Activated CD4-positive, alpha-beta T cell treated with anti-CD3 and anti-CD28 coated beads for 24 hours (primary cell): ENCODE results near the gene SLC2A6.

Experiments used
- DNase-seq, 2 donors: peaks; one replicate each; pipeline ENCODE4 v3.0.0-alpha.2; 2020; ENCODE audit warnings: low read depth in 2 of 2

SLC2A6 gene, protein sequence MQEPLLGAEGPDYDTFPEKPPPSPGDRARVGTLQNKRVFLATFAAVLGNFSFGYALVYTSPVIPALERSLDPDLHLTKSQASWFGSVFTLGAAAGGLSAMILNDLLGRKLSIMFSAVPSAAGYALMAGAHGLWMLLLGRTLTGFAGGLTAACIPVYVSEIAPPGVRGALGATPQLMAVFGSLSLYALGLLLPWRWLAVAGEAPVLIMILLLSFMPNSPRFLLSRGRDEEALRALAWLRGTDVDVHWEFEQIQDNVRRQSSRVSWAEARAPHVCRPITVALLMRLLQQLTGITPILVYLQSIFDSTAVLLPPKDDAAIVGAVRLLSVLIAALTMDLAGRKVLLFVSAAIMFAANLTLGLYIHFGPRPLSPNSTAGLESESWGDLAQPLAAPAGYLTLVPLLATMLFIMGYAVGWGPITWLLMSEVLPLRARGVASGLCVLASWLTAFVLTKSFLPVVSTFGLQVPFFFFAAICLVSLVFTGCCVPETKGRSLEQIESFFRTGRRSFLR

DNA sequence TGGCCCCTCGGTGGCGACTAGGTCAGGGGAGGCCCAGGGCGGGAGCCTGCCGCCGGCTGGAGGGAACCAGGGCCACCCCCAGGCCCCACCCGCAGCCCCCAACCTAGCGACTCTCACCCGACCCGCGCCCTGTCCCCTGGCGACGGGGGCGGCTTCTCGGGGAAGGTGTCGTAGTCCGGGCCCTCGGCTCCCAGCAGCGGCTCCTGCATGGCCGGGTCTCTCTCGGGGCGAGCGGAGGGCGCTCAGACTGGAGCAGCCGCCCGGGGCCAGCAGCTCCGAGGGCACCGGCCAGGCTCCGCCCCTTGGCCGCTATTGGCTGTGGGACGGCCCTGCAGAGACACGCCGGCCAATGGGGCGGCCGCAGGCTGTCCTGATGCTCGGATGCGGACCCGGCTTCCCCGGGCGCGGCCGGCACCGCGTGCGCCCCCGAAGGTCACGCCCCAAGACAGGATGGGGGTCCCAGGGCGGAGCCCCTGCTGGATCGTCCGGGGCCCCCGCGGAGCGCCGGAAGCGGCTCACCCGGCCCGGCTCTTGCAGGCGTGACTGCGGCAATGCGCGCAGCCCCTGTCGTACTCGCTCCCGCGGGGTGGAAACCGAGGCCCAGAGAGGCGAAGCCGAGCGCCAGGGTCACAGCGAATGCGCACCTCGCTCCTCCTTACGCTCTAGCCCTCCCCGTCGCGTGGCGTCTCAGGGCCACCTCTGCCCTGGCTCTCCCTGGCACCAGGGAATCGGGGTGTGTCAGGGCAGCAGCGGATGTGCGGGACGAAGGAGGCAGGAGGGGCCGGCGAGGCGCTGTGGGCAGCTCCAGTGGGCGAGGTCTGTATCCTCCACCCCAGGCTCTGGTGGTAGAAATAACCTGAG is at the start of gene SLC2A6:
SLC2A6 (minus strand) TSS at position 249 of the 861 bp plus-strand sequence; CDS start at position 209, 40 bp downstream.
- peak; percentile 60 to 71 for DNase-seq

DNA sequence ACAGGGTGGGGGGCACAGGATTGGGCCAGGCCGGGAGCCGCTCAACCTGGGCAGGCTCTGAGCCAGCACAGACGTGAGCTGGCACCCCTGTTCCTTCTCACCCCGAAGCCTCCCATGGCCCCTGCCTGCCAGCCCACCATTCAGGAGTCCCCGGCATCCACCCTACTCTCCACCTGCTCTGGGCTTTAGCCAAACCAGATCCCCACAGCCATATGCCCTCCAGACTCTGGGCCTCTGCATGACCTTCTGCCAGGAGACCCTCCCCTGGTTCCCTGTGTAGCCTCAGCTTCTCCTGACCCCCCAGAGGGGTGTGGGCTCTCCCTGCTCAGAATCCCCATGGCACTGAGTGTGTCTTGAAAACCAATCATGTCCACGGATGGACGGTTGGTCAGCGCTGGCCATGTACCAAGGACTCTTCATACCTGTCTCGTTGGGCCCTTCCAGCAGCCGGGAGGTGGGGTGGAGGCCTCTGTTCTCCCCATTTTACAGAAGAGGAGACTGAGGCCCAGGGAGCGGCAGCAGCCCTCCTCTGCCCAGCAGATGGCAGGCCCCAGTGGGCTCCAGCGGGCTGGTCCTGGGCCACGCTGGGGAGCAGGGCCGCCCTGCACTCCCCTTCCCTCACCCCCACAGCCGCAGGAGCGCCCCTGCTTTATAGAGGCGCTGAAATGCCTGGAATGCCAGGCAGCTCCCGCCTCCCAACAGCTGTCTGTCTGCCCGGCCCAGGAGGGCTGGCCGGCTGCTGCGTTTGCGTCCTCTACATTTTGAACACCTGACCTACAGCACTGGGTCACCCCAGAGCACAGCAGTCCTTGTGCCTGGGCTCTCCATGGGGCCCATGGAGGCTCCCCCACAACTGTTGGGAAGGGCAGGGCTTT is 49.3 kb upstream of the SLC2A6 start:
- DNase-seq, result no peak

DNA sequence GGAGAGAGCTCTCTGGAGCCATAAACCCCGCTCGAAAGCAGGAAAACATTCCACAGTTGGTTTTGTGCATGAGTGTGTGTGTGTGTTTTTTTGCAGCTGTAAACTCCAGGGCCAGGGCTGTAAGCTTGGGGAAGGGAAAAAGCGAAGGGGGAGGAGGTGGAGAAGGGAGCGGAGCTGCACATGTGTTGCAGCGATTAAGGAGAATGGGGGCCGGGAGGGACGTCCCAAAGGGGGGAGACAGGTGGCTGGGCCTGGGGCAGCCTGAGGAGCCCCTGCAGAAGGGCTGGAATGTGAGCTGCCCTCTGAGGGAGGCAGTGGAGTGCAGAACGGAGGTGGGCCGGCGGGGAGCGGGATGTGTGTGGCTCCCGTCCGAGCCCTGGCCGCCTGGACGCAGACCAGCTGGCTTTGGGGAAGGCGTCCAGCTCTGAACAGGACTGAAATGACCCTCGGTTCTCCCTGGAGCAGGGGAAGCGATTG is 48.6 kb upstream of the SLC2A6 start:
- DNase-seq, result no peak

DNA sequence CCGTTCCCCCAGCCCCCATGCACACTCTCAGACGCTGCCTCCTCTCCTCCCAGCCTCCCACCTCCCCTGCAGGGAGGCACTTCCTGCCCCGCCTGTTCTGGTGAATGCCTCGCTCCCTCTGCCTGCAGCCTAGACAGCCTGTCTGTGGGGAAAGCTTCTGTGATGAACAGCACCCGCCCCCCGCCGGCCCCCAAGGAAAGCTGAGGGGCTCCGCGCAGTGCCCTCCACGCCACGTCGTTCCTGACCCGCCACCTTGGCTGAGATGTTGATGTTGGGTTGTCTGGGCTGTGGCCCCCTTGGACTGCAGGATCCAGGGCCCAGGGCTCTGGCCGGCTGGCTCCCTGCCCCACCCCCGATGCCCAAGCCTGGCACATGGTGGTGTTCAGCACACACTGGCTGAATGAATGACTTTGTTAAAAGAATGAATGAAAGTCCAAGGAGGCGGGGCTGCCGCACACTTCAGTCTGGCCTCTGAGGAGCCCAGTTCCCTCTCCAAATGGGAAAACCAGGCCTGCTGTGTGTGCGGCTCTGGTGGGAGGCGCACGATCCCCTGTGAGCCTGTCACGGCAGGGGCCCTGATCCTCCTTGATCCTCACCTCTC is 47.9 kb upstream of the SLC2A6 start:
- DNase-seq, result no peak

DNA sequence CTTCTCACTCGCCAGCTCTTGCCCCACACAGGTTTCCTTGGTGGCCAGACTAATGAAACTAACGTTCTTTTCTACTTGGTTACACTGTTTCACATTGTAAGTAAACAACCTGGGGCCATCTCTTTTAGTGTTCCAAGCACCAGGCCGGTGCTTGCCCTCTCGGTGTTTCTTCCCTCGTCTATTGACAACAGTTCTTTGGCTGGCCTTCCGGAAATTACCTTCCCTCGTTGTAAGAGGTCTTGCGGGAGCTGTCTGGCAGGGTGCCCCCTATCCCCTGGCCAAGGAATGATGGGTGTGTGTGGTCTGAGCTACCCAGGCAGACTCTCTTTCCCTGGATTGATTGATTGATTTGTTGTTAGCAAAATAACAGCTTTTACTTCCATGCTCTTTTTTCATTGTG is 46.8 kb upstream of the SLC2A6 start:
- no peak for DNase-seq

DNA sequence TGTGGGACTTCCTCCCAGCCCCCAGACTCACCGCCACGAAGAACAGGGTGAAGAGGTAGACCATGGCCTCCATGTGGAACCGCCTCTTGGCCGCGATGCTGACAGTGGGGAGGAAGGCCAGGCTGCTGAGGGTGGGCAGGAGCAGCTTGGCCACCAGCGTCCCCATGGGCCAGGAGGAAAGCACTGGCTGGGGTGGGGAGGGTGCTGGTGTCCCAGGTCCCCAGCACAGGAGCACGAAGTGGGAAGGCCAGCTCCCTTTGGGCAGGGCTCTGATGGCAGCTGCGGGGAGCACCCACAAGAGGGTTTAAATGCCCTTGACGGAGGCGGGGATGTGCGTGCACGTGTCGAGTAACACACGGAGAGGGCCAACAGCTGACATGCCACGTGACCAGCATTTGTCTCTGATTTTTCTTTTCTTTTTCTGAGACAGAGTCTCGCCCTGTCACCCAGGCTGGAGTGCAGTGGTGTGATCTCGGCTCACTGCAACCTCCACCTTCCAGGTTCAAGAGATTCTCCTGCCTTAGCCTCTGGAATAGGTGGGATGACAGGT is 45.9 kb upstream of the SLC2A6 start, which contains the start of gene MYMK:
MYMK (minus strand) TSS at position 281 of the 550 bp plus-strand sequence; CDS start at position 166, 115 bp downstream.
- no peak for DNase-seq

DNA sequence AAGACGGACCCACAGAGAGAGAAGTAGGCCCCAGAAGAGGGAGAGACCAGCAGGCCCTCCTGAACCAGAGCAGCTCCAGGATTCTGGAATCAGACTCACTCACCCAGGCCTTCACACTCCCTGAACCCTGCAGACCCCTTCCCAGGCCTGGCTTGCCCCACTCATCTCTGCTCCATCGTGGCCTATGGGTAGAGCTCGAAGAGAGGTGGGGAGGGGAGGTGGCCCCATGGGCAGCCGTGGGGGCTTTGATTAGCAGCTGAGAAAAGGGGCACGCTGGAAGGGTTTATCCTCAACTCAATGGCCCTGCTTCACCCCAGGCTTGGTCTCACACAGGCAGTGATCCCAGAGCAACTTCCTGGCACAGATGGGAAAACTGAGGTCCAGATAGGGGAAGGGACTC is 45.2 kb upstream of the SLC2A6 start:
- no peak for DNase-seq

DNA sequence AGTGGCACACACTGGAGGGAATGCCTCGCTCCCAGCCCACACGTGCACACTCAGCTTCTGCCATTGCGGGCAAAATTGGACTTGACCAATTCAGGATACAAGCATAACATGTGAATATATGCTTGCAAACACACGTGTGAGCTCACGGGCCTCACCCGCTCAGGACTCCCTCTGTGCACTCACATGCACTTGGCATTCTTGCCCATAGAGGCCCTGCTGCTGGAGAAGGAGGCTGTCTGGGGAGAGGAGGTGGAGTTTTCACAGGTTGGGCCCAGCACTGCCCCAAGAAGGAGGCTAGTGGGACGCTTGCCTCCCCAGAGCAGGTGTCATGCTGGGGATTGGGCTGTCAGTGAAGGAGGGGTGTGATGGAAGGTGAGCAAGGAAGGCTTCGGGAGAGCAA is 44.2 kb upstream of the SLC2A6 start:
- DNase-seq, result no peak

DNA sequence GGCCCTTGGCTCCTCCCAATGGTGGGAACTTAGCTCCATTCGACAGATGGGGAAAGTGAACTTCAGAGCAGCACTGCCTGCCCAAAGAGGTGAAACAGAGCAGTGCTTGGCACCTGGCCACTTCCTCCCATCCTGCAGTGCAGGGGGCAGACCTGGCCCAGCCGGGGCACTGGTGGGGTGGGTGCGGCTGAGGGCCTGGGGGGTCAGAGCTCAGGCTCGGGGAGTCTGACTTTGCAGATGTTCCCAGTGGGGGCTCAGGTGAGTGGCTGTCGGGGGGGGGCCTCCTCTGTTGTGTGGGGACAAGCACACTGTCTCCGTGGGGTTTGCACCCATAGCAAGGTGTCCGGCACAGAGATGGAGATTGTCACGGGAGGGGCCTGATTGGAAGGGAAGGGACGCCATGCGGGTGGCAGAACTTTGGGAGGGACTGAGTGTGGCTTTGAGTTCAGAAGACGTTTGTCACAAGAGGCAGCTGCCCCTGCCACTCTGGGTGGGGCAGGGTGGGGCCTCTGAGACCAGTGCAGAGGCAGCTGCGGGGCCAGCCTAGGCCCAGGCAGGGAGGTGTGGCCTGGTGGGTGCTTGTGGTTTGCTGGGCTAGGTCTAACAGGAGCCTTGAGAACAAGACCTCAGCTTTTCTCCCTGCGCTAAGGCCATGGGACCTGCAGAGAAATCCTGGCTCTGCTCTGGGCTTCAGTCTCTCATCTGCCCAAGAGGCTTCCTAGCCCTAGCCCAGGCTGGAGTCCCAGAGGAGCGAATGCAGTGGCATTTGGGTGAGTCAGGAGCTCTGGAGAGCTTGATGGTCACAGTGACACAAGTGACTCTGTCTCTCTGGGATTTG is 43.4 kb upstream of the SLC2A6 start:
- no peak for DNase-seq

DNA sequence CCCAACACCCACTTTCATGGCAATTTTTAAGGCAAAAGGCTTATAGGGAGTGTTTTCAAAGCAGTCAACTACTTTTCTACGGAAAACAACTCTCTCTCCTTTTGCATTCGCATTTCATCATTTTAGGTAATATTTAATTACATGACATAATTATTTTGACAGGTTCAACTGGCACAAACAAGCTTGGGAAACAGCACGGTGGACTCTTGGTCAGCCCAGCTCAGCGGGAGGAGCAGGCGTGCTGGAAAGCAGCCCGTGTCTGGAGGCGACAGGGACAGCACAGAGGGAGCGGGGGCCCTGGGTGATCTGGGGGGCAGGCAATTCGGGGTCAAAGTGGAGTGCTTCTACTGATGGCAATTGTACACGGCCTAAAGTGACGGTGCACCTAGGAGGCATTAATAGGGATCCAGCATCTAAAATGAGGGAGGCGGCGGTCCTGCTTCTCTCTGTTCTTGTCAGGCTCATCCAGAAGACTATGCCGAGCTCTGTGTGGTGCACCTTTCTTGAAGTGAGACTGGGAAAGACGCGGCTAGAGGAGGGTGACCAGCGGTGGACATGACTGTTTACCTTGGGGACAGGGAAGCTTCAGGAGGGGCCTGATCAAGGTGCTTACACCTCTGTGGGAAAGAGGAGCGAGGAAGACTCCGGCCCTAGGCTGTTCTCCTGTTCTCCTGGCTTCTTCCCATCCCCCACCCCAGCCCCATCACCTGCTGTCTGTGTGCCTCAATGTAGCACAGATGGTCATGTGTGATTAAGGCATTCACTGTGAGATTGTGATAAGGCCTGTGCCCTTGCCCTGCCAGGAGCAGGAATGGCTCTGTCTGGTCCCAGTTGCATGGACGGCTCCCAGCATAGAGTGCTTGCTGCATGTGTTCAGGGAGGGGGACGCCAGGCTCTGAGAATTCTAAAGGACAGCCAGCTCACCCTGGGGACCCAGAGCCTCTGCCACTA is 42.5 kb upstream of the SLC2A6 start:
- DNase-seq, result no peak

DNA sequence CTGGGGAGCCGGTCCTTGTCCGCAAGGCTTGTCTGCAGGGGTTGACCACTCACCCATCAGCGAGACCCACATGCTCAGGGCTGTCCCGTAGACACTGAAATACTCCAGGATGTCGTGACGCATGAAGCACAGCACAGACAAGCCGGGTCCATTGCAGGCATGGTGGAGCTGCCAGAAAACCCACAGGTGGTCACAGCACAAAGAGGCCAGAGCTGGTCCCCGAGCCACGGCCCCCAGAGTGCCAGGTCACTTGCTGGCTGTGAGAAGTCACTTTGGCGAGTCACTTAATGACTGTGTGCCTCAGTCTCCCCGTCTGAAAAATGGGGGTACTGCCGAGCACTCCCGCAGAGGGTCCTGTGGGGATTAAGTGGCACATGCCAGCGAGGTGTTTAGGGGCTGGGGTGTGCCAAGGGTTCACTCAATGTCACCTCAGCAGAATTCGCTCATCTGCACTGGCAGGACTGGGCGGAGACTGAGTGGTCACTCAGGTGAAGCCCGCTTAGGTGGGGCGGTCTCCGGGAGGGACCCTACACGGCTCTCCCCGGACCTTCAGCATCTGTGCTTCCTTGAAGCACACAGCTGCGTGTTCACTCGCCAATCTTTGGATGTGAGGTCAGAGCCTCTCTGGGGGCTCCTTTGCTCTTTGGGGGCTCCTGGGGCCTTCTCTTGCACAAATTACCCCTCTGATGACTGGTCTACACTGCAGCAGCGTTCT is 41.4 kb upstream of the SLC2A6 start:
- DNase-seq, result no peak

DNA sequence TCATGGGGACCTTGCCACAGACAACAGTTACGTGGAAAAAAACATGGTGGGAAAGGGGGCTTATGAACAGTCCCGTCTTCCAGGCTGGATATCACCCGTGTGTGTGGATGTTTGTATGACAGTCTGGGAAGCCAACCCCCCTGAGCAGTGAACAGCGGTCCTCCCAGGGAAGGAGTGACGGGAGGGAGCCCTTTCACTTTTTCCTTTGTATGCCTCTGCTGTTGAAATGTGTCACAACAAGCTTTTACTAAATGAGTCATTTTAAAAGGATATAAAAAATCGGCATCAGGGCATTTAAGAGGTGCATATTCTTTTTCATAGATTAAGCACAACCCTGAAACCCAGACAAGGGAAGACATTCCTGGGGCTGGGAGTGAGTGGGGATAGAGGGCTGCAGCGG is 40.8 kb upstream of the SLC2A6 start:
- DNase-seq, result no peak

DNA sequence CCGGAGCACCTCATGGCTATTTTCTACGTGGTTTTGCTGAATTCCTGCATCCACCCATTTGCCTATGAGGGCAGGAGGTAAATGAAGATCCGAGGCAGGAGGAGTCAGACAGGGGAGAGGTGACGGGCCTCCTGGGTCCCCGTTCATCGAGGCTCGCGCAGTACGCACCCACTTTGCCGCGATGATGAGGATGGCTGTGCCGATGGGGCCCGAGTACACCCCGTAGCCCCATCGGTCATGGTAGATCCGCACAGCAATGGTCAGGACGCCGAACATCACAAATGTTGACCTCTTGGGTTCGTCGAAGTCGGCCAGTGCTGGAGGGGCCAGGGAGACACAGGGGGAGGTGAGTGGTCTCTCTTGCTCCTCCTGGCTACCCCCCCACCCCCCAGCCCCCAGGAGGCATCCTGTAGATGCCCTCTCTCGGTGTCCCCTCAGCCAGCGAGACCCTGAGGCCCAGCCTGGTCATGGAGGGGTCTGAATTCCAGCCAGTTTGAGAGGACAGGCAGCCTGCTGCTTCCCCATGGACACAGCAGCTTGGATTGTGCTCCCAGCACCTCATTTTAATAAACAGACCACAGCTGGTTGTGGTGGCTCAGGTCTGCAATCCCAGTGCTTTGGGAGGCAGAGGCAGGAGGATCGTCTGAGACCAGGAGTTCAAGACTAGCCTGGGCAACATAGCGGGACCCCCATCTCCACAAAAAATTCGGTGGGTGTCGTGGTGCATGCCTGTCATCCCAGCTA is 40.0 kb upstream of the SLC2A6 start:
- no peak for DNase-seq

DNA sequence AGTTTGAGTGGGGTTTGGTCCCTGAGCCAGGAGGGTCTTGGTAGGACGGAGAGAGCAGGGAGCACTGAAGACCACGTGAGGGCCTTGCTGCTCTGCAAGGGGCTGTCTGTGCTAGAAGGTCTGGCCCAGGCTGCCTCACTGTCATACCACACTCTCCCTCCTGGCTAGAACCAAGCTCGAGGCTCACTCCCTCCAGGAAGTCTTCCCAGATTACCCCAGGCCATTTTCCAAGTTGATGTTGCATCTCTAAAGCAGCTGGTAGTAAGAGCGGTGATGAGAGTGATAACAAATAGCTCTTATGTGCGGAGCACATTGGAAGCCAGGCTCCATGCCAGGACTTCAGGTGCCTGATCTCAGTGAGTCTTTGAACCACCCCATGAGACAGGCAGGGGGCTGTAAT is 39.3 kb upstream of the SLC2A6 start:
- DNase-seq, result no peak

DNA sequence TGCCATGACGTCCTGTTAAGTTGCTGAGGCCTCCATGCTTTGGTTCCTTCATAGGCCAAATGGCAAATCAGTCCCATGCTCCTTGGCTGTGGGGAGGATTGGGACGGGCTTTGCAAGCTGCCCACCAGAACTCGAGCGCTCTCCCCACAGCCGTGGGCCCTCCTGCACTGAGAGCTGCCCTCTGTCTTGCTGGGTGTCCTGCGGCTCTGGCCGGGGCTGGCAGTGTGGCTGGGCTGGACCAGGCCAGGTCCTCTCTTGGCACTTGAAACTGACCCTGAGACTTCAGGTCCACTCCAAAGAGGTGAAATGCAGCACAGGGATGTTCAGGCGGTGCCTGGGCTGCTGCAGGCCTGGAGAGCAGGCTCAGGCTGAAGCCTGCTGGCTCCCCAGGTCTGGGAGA is 38.8 kb upstream of the SLC2A6 start:
- no peak for DNase-seq

DNA sequence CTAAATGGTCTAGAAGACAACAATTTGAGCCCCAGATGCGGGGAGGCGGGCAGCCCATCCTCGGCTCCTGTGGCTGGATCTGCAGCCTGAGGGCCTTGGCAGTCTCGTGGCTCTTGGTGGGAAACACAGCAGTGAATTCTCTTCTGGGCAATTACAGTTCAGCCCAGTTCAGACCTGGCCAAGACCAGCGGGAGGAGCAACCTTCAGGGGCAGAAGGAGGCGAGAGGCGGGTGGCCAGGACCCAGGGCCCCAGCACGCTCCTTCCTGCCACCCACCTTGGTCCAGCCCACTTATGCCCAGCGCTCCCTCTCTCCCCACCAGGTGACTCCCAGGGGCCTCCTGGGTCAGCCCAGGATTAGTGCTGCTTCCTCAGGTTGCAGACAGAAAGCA is 38.1 kb upstream of the SLC2A6 start:
- DNase-seq, result no peak

DNA sequence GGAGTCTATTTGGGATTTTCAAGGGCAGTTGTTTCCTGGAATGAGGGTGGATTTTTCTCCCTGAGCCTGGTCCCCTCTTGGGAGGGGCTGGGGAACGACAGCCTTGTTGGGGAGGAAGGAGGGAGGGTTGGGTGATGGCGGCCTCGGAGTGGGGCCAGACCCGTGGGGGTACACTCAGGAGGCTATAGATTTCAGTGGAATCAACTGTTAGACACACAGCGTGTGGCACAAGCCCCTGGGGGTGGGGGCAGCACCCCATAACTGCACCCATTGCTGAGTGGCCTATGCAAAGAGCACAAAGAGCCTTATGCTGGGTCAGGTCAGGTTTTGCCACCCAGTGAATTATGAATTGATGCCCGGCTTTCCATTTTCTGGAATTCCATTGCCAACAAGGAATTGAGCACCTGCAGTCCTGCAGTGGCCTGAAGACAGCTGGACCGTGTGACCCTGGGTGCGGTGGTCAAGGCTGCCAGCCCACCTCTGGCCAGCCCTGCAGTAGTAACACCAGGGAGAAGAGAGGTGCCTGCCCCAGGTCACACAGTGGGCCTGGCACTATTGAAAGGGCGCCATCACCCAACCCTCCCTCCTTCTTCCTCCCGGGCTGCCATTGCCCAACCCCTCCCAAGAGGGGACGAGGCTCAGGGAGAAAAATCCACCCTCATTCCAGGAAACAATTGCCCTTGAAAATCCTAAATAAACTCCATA is 37.5 kb upstream of the SLC2A6 start:
- no peak for DNase-seq
